ENCODE results near the gene KDM2A. TPM values are rescaled to one million over a fixed set of nuclear protein-coding genes. Genes with fewer than 3 reads are reported as not detected.

KDM2A gene
- total RNA-seq, 4 donors from 2014 or later = 64.5 to 84.0 (median 70.3) TPM

GRCh38 chr11:67113231-67113721 lies 5.8 kb upstream of the KDM2A start:
- intact Hi-C loops (cut with DNase I; ENCODE audit: low total_unique reads) = no loop called here
- WGBS, 2 donors = 89 to 95% methylated on average over 5 of the region's 5 CpGs
- no peak overlapping the region for H3K4me3 ChIP-seq (ENCODE audit: low read depth, poor library complexity, severe bottlenecking)
- no peak for TF ChIP-seq POLR2A (IDR thresholded peaks at IDR 0.05)
- no peak for TF ChIP-seq CTCF (IDR thresholded peaks at IDR 0.05)
- peak in 1 of 2 donors; percentile 65 for DNase-seq (ENCODE audit: low spot score in 2 of 2)

GRCh38 chr11:67114275-67114896 lies 4.7 kb upstream of the KDM2A start:
- 88 to 91% methylated on average over 10 of the region's 10 CpGs for WGBS, 2 donors

GRCh38 chr11:67116758-67117105 lies 2.3 kb upstream of the KDM2A start:
- TF ChIP-seq POLR2A (IDR thresholded peaks at IDR 0.05) (no peak), CTCF (IDR thresholded peaks at IDR 0.05) (no peak)
- no peak overlapping the region for H3K4me3 ChIP-seq (ENCODE audit: low read depth, poor library complexity, severe bottlenecking)
- intact Hi-C loops (cut with DNase I; ENCODE audit: low total_unique reads) = no loop called here
- 82% methylated on average over 3 of the region's 3 CpGs for WGBS, 2 donors
- no peak for DNase-seq (ENCODE audit: low spot score in 2 of 2)

More at GRCh38 chr11:67114275-67114896, 4.7 kb upstream of the KDM2A start:
- no peak overlapping the region for H3K4me3 ChIP-seq (ENCODE audit: low read depth, poor library complexity, severe bottlenecking)
- DNase-seq (ENCODE audit: low spot score in 2 of 2) = peak in 1 of 2 donors; percentile 74
- TF ChIP-seq POLR2A (IDR thresholded peaks at IDR 0.05) = no peak
- no peak for TF ChIP-seq CTCF (IDR thresholded peaks at IDR 0.05)
- intact Hi-C loops (cut with DNase I; ENCODE audit: low total_unique reads) = no loop called here

- H3K4me3 ChIP-seq (ENCODE audit: low read depth, poor library complexity, severe bottlenecking) = no peak overlapping the region
- 75 to 79% methylated on average over 7 of the region's 7 CpGs for WGBS, 2 donors
- intact Hi-C loops (cut with DNase I; ENCODE audit: low total_unique reads) = no loop called here
Measured at GRCh38 chr11:67117176-67117575, 1.9 kb upstream of the KDM2A start.

GRCh38 chr11:67117672-67118180 lies 1.3 kb upstream of the KDM2A start:
- intact Hi-C loops (cut with DNase I; ENCODE audit: low total_unique reads) = no loop called here
- TF ChIP-seq POLR2A (IDR thresholded peaks at IDR 0.05) = no peak
- WGBS, 2 donors = 13 to 22% methylated on average over 14 to 18 of the region's 65 CpGs
- no peak overlapping the region for H3K4me3 ChIP-seq (ENCODE audit: low read depth, poor library complexity, severe bottlenecking)
- DNase-seq (ENCODE audit: low spot score in 2 of 2) = peak; percentile 20 to 88

More at GRCh38 chr11:67117176-67117575, 1.9 kb upstream of the KDM2A start:
- no peak for DNase-seq (ENCODE audit: low spot score in 2 of 2)
- TF ChIP-seq CTCF (IDR thresholded peaks at IDR 0.05) (no peak), POLR2A (IDR thresholded peaks at IDR 0.05) (no peak)

- peak in 1 of 2 donors; percentile 34 for DNase-seq (ENCODE audit: low spot score in 2 of 2)
- 0% methylated on average over 48 of the region's 59 CpGs; no CpG with 5 or more reads in 1 of the 2 donors for WGBS, 2 donors
- TF ChIP-seq CTCF (IDR thresholded peaks at IDR 0.05) (no peak), POLR2A (IDR thresholded peaks at IDR 0.05) (no peak)
- intact Hi-C loops (cut with DNase I; ENCODE audit: low total_unique reads) = no loop called here
- peak overlapping the region; percentile 34 for H3K4me3 ChIP-seq (ENCODE audit: low read depth, poor library complexity, severe bottlenecking)
Measured at GRCh38 chr11:67118181-67118766, 789 bp upstream of the KDM2A start.

Measured in lower leg skin (tissue), 4 donors.